Keratinocyte (primary cell): ENCODE measurements around the gene OGDH. TPM values are rescaled to one million over a fixed set of nuclear protein-coding genes. Genes with fewer than 3 reads are reported as not detected.

ENCODE experiments used
- DNase-seq: peaks from one replicate; pipeline ENCODE4 v3.0.0-alpha.2; 2011; ENCODE audit warnings: low read depth, missing footprints, low spot score
- FAIRE-seq: peaks from 2 replicates; lab custom pipeline; 2011; peaks lifted over from hg19 to GRCh38; lab: Jason Lieb, UNC
- H2AFZ ChIP-seq: 2 replicates; pipeline ENCODE4 v1.6.0; 2012; ENCODE audit warnings: low read length, control low read depth, inconsistent platforms; ENCODE audit not compliant: control insufficient read depth
- H3K27ac ChIP-seq: 2 replicates; pipeline ENCODE4 v1.5.1; 2011; ENCODE audit warnings: low read length; ENCODE audit not compliant: control insufficient read depth, insufficient read depth
- H3K27me3 ChIP-seq: 3 replicates; pipeline ENCODE4 v1.6.0; 2011; ENCODE audit warnings: low read length; ENCODE audit not compliant: control insufficient read depth, insufficient read depth; ENCODE audit errors: extremely low read depth
- H3K36me3 ChIP-seq, 2 experiments: 2 replicates in 1 of 2; 3 replicates in 1 of 2; pipeline ENCODE4 v1.5.1; 2011; ENCODE audit warnings: low read length in 2 of 2, mild to moderate bottlenecking in 1 of 2; ENCODE audit not compliant: control insufficient read depth in 2 of 2, insufficient read depth in 2 of 2; ENCODE audit errors: extremely low read depth in 1 of 2
- H3K4me1 ChIP-seq: 3 replicates; pipeline ENCODE4 v1.5.1; 2011; ENCODE audit warnings: low read length; ENCODE audit not compliant: control insufficient read depth, insufficient read depth; ENCODE audit errors: extremely low read depth
- H3K4me2 ChIP-seq: 3 replicates; pipeline ENCODE4 v1.6.0; 2011; ENCODE audit warnings: low read depth, low read length; ENCODE audit not compliant: control insufficient read depth, insufficient read depth; ENCODE audit errors: extremely low read depth
- H3K4me3 ChIP-seq, 3 experiments: fragments of 200-600 bp in 1 of 3; sonication (generic) in 1 of 3; 2 replicates in 2 of 3; 3 replicates in 1 of 3; pipeline ENCODE4 v1.5.1; 2011 to 2016; ENCODE audit warnings: low read length in 3 of 3, mild to moderate bottlenecking in 3 of 3, control low read depth in 2 of 3, inconsistent platforms in 1 of 3, low read depth in 1 of 3, mixed read lengths in 1 of 3, mixed run types in 1 of 3, moderate library complexity in 1 of 3; ENCODE audit not compliant: control insufficient read depth in 2 of 3, insufficient read depth in 2 of 3; ENCODE audit errors: extremely low read depth in 1 of 3
- H3K79me2 ChIP-seq: 2 replicates; pipeline ENCODE4 v1.6.0; 2012; ENCODE audit warnings: low read length; ENCODE audit not compliant: control insufficient read depth, insufficient read depth
- H3K9ac ChIP-seq: 3 replicates; pipeline ENCODE4 v1.6.0; 2011; ENCODE audit warnings: low read length; ENCODE audit not compliant: control insufficient read depth, insufficient read depth; ENCODE audit errors: extremely low read depth
- H3K9me1 ChIP-seq: 3 replicates; pipeline ENCODE4 v1.6.0; 2011; ENCODE audit warnings: low read length; ENCODE audit not compliant: control insufficient read depth, insufficient read depth; ENCODE audit errors: extremely low read depth
- H3K9me3 ChIP-seq: 2 replicates; pipeline ENCODE4 v1.5.1; 2012; ENCODE audit warnings: low read depth, low read length; ENCODE audit not compliant: control insufficient read depth
- H4K20me1 ChIP-seq: 3 replicates; pipeline ENCODE4 v1.6.0; 2011; ENCODE audit warnings: low read length; ENCODE audit not compliant: control insufficient read depth, insufficient read depth; ENCODE audit errors: extremely low read depth
- CTCF ChIP-seq, 3 experiments: IDR thresholded peaks in 1 of 3; conservative IDR thresholded peaks in 1 of 3; optimal IDR thresholded peaks in 1 of 3; 2 replicates in 2 of 3; 3 replicates in 1 of 3; pipeline versions ENCODE3 to v1.5.1; 2011; ENCODE audit warnings: low read length in 3 of 3, mild to moderate bottlenecking in 3 of 3, moderate library complexity in 2 of 3, control low read depth in 1 of 3, inconsistent platforms in 1 of 3; ENCODE audit not compliant: insufficient read depth in 2 of 3; ENCODE audit errors: extremely low read depth in 1 of 3
- EZH2 ChIP-seq: IDR thresholded peaks from one replicate; pipeline ENCODE4 v1.6.1; 2012; ENCODE audit warnings: inconsistent platforms, mild to moderate bottlenecking, low read length, moderate library complexity
- dilution Hi-C: fragments of 300-500 bp; cut with MboI; formaldehyde crosslinking; loops from one replicate; pipeline ENCODE4 v1.7.0; 2020; ENCODE audit warnings: low sequenced_read_pairs; ENCODE audit not compliant: extremely low pct_ligation_motif_present
- polyA plus RNA-seq, 5 experiments: library from polyadenylated mRNA; depleted of rRNA in 3 of 5; stranded (reverse) in 3 of 5; stranded (forward) in 1 of 5; unstranded in 1 of 5; fragments of >200 nt; gene quantifications; 1 replicate in 1 of 5; 2 replicates in 3 of 5; 3 replicates in 1 of 5; pipeline versions ENCODE4 v1.2.1 to v1.2.3, GENCODE V29; 2011 to 2012; ENCODE audit warnings: missing spikeins in 2 of 5, low read depth in 1 of 5, low replicate concordance in 1 of 5

The OGDH gene
- polyA plus RNA-seq, 1 donor (not counting 4 experiments of a cell fraction or from before 2014, with no cell fraction given), result 46.4 TPM

DNA sequence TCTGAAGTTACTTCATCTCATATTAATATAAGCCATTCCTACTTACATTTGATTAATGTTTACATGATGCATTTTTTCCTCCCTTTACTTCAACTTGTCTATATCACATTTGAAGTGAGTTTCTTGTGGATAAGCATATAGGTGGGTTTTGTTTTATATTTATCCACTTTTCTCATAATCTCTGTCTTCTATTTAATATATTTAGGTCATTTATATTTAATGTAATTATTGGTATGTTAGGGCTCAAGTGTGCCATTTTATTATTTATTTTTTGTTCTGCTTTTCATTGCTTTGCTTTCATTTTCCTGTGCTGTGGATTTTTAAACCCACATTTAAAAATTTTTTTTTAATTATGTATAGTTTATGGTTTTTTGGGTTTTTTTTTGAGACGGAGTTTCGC, 54.8 kb downstream of the OGDH start:
- DNase-seq, result no peak

GRCh38 chr7:44664780-44665461, 58.5 kb downstream of the OGDH start:
- Histone ChIP-seq H3K9ac (no peak overlapping the region), H3K9me1 (no peaks in the 10 kb centered on the region), H2AFZ (no peak overlapping the region), H3K4me1 (peaks cover 9% of the 10 kb centered on the region), H3K27ac (no peak overlapping the region), H3K4me3 (no peak overlapping the region), H3K27me3 (no peaks in the 10 kb centered on the region), H4K20me1 (no peaks in the 10 kb centered on the region), H3K79me2 (peaks cover 3% of the 10 kb centered on the region), H3K9me3 (peaks cover 5% of the 10 kb centered on the region), H3K36me3 (peaks cover 19 to 22% of the 10 kb centered on the region in 2 experiments), H3K4me2 (no peak overlapping the region)
- dilution Hi-C loops, result no loop called here
- no peak for FAIRE-seq
- TF ChIP-seq EZH2, result no peak
- TF ChIP-seq CTCF (optimal IDR thresholded peaks at IDR 0.05 in 1 of 3, IDR thresholded peaks at IDR 0.05 in 1 of 3, conservative IDR thresholded peaks at IDR 0.05 in 1 of 3; ENCODE audit: extremely low read depth in 1 of 3, insufficient read depth in 2 of 3, low read length in 3 of 3), result no peak
- no peak for DNase-seq

More for the DNA sequence above, 54.8 kb downstream of the OGDH start:
- no peak overlapping the region for H3K4me3 ChIP-seq
- peaks cover 0 to 15% of the 10 kb centered on the region in 2 experiments for H3K36me3 ChIP-seq
- H3K9ac ChIP-seq, result no peak overlapping the region
- dilution Hi-C loops, result no loop called here
- H3K27ac ChIP-seq, result no peak overlapping the region
- no peak for FAIRE-seq
- H3K79me2 ChIP-seq, result peaks cover 3% of the 10 kb centered on the region
- no peaks in the 10 kb centered on the region for H3K9me1 ChIP-seq
- peaks cover 9% of the 10 kb centered on the region for H3K4me1 ChIP-seq
- H2AFZ ChIP-seq, result no peak overlapping the region
- H4K20me1 ChIP-seq, result no peaks in the 10 kb centered on the region
- no peaks in the 10 kb centered on the region for H3K27me3 ChIP-seq
- no peak for TF ChIP-seq CTCF (optimal IDR thresholded peaks at IDR 0.05 in 1 of 3, IDR thresholded peaks at IDR 0.05 in 1 of 3, conservative IDR thresholded peaks at IDR 0.05 in 1 of 3; ENCODE audit: extremely low read depth in 1 of 3, insufficient read depth in 2 of 3, low read length in 3 of 3)
- TF ChIP-seq EZH2, result no peak
- H3K9me3 ChIP-seq, result peaks cover 5% of the 10 kb centered on the region
- H3K4me2 ChIP-seq, result no peak overlapping the region
